WTC11 (cell line): Measurements from ENCODE around the gene ADGRG3.

Source experiments
- ATF2 ChIP-seq: sonication (generic); formaldehyde crosslinking; IDR thresholded peaks from 2 replicates; pipeline ENCODE4 v1.8.1; 2022; ENCODE audit warnings: low read depth, missing genetic modification reagents, borderline replicate concordance
- CREB1 ChIP-seq: sonication (generic); formaldehyde crosslinking; IDR thresholded peaks from 2 replicates; pipeline ENCODE4 v1.8.0; 2023; ENCODE audit warnings: mild to moderate bottlenecking, missing genetic modification reagents
- CTCF ChIP-seq: fragments of 200-600 bp; IDR thresholded peaks from 2 replicates; pipeline ENCODE4 v1.8.0; 2022; ENCODE audit warnings: antibody characterized with exemption
- ETV6 ChIP-seq: sonication (generic); formaldehyde crosslinking; IDR thresholded peaks from 2 replicates; pipeline ENCODE4 v1.8.1; 2022; ENCODE audit warnings: mild to moderate bottlenecking, missing genetic modification reagents
- MAX ChIP-seq: sonication (generic); formaldehyde crosslinking; IDR thresholded peaks from 2 replicates; pipeline ENCODE4 v1.8.0; 2022; ENCODE audit warnings: mild to moderate bottlenecking, missing genetic modification reagents
- TEAD4 ChIP-seq: sonication (generic); formaldehyde crosslinking; IDR thresholded peaks from 2 replicates; pipeline ENCODE4 v1.8.0; 2022; ENCODE audit warnings: mild to moderate bottlenecking, missing genetic modification reagents
- ZBTB21 ChIP-seq: sonication (generic); formaldehyde crosslinking; IDR thresholded peaks from 2 replicates; pipeline ENCODE4 v1.8.1; 2023; ENCODE audit warnings: mild to moderate bottlenecking, missing genetic modification reagents, borderline replicate concordance
- ZNF263 ChIP-seq: sonication (generic); formaldehyde crosslinking; IDR thresholded peaks from 2 replicates; pipeline ENCODE4 v1.8.1; 2022; ENCODE audit warnings: low read depth, mild to moderate bottlenecking, moderate library complexity, missing genetic modification reagents

GRCh38 chr16:57676553-57677085 lies 8.5 kb downstream of the ADGRG3 start:
- no peak for TF ChIP-seq CTCF
- no peak for TF ChIP-seq TEAD4 (CRISPR knock-in tag)
- no peak for TF ChIP-seq ZBTB21
- TF ChIP-seq ATF2 (CRISPR knock-in tag) = no peak
- TF ChIP-seq ETV6 (CRISPR knock-in tag) = no peak
- TF ChIP-seq ZNF263 (CRISPR knock-in tag) = no peak
- no peak for TF ChIP-seq MAX (CRISPR knock-in tag)
- no peak for TF ChIP-seq CREB1 (CRISPR knock-in tag)
